Ishikawa (cell line): Measurements from ENCODE around the gene HOXA5.

Experiments
- CEBPB ChIP-seq: IDR thresholded peaks from 2 replicates; pipeline ENCODE4 v1.6.1; 2012
- CREB1 ChIP-seq: IDR thresholded peaks from 2 replicates; pipeline ENCODE4 v1.6.1; 2012; ENCODE audit warnings: low read depth
- EGR1 ChIP-seq: IDR thresholded peaks from 2 replicates; pipeline ENCODE4 v1.6.1; 2012
- EP300 ChIP-seq: IDR thresholded peaks from 2 replicates; pipeline ENCODE4 v1.6.1; 2012; ENCODE audit warnings: borderline replicate concordance
- FOXM1 ChIP-seq: IDR thresholded peaks from 2 replicates; pipeline ENCODE4 v1.6.1; 2012; ENCODE audit warnings: low read depth, borderline replicate concordance
- NFIC ChIP-seq: IDR thresholded peaks from 2 replicates; pipeline ENCODE4 v1.6.1; 2012
- RAD21 ChIP-seq: IDR thresholded peaks from 2 replicates; pipeline ENCODE4 v1.6.1; 2012; ENCODE audit warnings: low read depth
- REST ChIP-seq: IDR thresholded peaks from 2 replicates; pipeline ENCODE4 v1.6.1; 2012; ENCODE audit warnings: low read depth, mild to moderate bottlenecking
- TAF1 ChIP-seq: IDR thresholded peaks from 2 replicates; pipeline ENCODE4 v1.6.1; 2012; ENCODE audit warnings: low read depth, mild to moderate bottlenecking
- TCF12 ChIP-seq: IDR thresholded peaks from 2 replicates; pipeline ENCODE4 v1.6.1; 2012; ENCODE audit warnings: low read depth
- TEAD4 ChIP-seq: IDR thresholded peaks from 2 replicates; pipeline ENCODE4 v1.6.1; 2012
- YY1 ChIP-seq: IDR thresholded peaks from 2 replicates; pipeline ENCODE4 v1.6.1; 2012; ENCODE audit warnings: low read depth
- ZBTB7A ChIP-seq: IDR thresholded peaks from 2 replicates; pipeline ENCODE4 v1.6.1; 2012; ENCODE audit warnings: low read depth
- TF ChIP-seq, protein P1 (sequence below): IDR thresholded peaks from 2 replicates; pipeline ENCODE4 v1.6.1; 2012
- TF ChIP-seq, protein P2 (sequence below): IDR thresholded peaks from 2 replicates; pipeline ENCODE4 v1.6.1; 2012

The HOXA5 gene

DNA sequence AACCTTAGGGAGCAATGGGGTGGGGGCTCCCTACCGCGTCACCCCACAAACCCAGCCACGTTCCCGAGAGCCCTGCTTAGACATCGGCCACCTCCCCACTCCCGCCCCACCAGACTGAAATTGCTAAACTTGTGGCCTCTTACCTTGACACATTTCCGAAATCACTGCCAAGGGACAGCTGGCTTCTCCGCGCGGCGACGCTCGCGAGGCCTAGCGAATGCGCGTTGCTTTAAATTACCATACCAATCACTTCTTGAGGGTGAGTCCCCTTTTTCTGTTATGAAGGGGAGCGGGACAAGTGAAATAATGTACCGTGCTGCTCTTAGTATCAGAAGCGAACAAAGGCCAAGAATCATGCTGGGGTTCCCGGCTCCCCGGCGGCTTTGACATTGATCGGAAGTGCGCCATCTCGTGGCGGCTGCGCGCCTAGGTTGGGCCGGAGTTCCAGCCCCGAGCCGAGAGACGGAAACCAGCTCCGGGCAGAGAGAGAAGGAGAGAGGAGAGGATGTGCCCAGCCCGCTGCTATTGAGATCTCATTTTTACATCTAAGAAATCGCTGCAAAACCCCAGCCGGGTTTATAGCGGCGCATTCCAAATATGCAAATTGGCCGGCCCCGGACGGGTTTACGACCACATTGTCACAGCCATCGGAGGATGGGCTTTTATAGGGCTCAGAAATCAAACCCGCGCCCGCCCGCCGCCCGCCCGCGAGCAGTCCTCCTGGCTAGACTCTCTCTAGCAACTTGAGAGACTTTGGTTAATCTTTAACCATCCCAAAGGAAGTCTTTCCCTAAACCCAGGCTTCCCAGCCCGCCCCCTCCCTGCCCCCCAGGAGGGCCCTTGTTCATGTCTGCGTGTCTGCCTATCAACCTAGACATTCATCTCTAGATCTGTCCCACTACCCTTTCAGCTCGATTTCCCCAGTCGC is 36.3 kb upstream of the HOXA5 start:
- peak; percentile 45 for TF ChIP-seq RAD21
- TF ChIP-seq, protein P1, sequence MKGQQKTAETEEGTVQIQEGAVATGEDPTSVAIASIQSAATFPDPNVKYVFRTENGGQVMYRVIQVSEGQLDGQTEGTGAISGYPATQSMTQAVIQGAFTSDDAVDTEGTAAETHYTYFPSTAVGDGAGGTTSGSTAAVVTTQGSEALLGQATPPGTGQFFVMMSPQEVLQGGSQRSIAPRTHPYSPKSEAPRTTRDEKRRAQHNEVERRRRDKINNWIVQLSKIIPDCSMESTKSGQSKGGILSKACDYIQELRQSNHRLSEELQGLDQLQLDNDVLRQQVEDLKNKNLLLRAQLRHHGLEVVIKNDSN: no peak

DNA sequence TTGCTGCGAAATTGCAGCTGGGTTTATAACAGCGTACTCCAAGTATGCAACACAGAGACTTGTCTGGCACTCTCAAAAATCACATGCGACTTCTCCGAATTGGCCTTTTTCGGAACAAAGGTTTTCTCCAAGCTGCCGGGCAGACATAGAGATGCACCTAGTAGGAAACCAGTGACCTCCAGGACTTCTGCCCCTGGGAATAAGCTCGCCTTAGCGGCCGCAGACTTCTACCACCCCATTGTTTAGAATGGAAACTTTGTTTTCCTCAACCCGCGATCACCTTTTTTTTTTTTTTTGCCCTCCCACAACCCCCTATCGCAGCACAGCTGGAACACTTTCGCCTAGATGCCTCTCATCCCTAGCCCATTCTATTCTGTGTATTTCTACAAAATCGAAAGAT is 35.5 kb upstream of the HOXA5 start:
- TF ChIP-seq TCF12: no peak
- TF ChIP-seq REST: no peak
- TF ChIP-seq EGR1: no peak
- TF ChIP-seq TAF1: no peak
- no peak for TF ChIP-seq CREB1
- TF ChIP-seq EP300: no peak
- no peak for TF ChIP-seq CEBPB
- TF ChIP-seq FOXM1: no peak
- TF ChIP-seq, protein P1: no peak
- no peak for TF ChIP-seq YY1
- no peak for TF ChIP-seq NFIC
- TF ChIP-seq TEAD4: no peak
- TF ChIP-seq RAD21: no peak
- TF ChIP-seq ZBTB7A: no peak

- TF ChIP-seq, protein P1: no peak
- TF ChIP-seq RAD21 (no peak), YY1 (no peak), TEAD4 (no peak), TAF1 (no peak), TCF12 (no peak), EP300 (no peak), FOXM1 (no peak), REST (no peak), EGR1 (no peak), NFIC (no peak), CREB1 (no peak), ZBTB7A (no peak), CEBPB (no peak)
- TF ChIP-seq, protein P2, sequence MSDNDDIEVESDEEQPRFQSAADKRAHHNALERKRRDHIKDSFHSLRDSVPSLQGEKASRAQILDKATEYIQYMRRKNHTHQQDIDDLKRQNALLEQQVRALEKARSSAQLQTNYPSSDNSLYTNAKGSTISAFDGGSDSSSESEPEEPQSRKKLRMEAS: no peak
These were observed 34.9 kb upstream of the HOXA5 start for GRCh38 chr7:27178366-27178765.

DNA sequence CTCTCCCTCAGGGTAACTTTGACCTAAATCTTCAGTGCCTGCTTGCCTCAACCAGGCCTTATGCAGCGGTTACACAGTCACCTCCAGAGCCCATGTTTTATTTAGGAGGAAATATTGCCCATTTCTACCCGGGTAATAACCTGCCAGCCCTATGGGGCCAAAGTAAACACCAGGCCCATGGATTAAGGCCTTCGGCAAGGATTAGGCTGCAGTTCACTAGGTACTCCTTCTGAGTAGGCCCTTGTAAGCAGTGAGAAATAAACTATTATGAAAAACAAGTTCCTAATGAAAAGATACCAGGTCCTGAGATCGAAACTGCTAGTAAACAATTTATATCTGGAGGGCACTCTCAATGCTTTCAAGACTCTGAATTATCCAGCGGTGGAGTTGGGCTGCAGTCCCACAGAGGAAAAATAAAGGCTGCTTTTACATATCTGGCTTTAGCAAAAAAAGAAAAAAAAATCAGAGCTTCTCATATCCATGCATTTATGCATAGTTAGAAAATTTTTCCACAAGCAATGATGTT is 34.4 kb upstream of the HOXA5 start:
- TF ChIP-seq RAD21: no peak
- TF ChIP-seq TAF1: no peak
- TF ChIP-seq FOXM1: no peak
- TF ChIP-seq, protein P1: no peak
- no peak for TF ChIP-seq YY1
- no peak for TF ChIP-seq ZBTB7A
- no peak for TF ChIP-seq TEAD4
- no peak for TF ChIP-seq NFIC
- no peak for TF ChIP-seq TCF12
- TF ChIP-seq CREB1: no peak
- TF ChIP-seq CEBPB: no peak
- no peak for TF ChIP-seq EP300
- no peak for TF ChIP-seq EGR1
- no peak for TF ChIP-seq REST
- TF ChIP-seq, protein P2: no peak
